Mucosa of rectum (tissue), 2 donors: Measurements from ENCODE around the gene CTNNA1.

ENCODE experiments used
- H3K27ac ChIP-seq, 2 donors: one replicate each; pipeline ENCODE4 v1.7.0; 2013; ENCODE audit warnings: inconsistent platforms in 2 of 2, low read depth in 2 of 2, low read length in 2 of 2
- H3K27me3 ChIP-seq, 2 donors: one replicate each; pipeline ENCODE4 v1.7.0; 2013; ENCODE audit warnings: low read length in 2 of 2; ENCODE audit not compliant: control insufficient read depth in 2 of 2, insufficient read depth in 2 of 2
- H3K36me3 ChIP-seq, 2 donors: one replicate each; pipeline ENCODE4 v1.7.0; 2013; ENCODE audit warnings: low read length in 2 of 2; ENCODE audit not compliant: control insufficient read depth in 2 of 2, insufficient read depth in 2 of 2
- H3K4me1 ChIP-seq, 2 donors: one replicate each; pipeline ENCODE4 v1.7.0; 2013; ENCODE audit warnings: low read length in 2 of 2, mild to moderate bottlenecking in 1 of 2; ENCODE audit not compliant: control insufficient read depth in 2 of 2, insufficient read depth in 2 of 2
- H3K4me3 ChIP-seq, 2 donors: one replicate each; pipeline ENCODE4 v1.7.0; 2013; ENCODE audit warnings: low read length in 2 of 2
- H3K9ac ChIP-seq, 2 donors: one replicate each; pipeline ENCODE4 v1.7.0; 2013; ENCODE audit warnings: low read length in 2 of 2, low read depth in 1 of 2, mild to moderate bottlenecking in 1 of 2
- H3K9me3 ChIP-seq, 2 donors: one replicate each; pipeline ENCODE4 v1.7.0; 2013; ENCODE audit warnings: low read length in 2 of 2; ENCODE audit not compliant: control insufficient read depth in 2 of 2
- donor health status: healthy.
- donor health status: Normal muscosa, but diverticular disease.

Gene CTNNA1

DNA sequence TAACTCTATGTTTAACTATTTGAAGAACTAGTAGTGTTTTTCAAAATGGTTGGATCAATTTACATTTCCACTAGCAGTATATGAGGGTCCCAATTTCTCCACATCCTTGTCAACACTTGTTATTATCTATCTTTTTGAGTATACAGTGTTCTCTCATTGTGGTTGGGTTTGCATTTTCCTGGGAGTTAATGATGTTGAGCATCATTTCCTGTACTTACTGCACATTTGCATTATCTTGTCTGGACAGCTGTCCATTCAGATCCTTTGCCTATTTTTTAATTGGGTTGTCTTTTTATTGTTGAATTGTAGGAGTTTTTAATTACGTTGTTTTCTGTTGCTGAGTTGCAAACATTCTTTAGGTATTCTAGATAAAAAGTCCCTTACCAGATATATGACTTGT lies 225.4 kb downstream of the CTNNA1 start:
- H3K27ac ChIP-seq: no peak overlapping the region
- H3K27me3 ChIP-seq: no peaks in the 10 kb centered on the region
- H3K4me3 ChIP-seq: no peak overlapping the region
- H3K9ac ChIP-seq: no peak overlapping the region
- peaks cover 0 to 1% of the 10 kb centered on the region in 2 donors for H3K36me3 ChIP-seq
- no peaks in the 10 kb centered on the region for H3K4me1 ChIP-seq
- no peaks in the 10 kb centered on the region for H3K9me3 ChIP-seq

DNA sequence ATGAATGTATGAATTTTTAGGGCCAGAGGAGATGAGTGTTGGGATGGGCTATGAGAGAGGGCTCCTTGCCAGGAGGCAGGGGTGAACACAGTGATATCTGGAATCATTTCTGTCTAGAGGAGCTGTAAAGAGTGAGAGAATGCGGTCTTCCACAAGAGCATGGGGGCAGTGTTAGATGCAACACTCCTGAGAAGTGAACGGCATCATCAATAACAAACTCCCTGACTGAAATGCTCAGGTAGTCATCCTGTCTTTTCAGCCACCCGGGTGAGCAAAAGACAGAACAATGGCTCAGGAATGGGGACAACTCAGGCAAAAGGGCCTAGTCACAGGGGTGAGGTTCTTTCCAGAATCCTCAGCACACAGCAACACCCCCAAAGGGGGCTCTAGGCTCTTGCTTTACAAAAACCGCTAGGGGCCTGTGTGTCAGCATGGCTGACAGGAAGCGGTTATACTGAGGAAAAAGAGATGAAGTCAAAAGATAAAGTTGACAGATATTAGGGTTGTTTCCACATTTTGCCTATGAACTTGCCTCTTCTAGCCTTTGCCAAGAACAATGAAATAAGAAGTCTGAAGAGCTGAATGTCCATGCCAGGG lies 226.6 kb downstream of the CTNNA1 start:
- H3K4me1 ChIP-seq: no peaks in the 10 kb centered on the region
- H3K4me3 ChIP-seq: no peak overlapping the region
- no peak overlapping the region for H3K9ac ChIP-seq
- no peaks in the 10 kb centered on the region for H3K9me3 ChIP-seq
- H3K36me3 ChIP-seq: peaks cover 0 to 4% of the 10 kb centered on the region in 2 donors
- H3K27me3 ChIP-seq: no peaks in the 10 kb centered on the region
- H3K27ac ChIP-seq: no peak overlapping the region

DNA sequence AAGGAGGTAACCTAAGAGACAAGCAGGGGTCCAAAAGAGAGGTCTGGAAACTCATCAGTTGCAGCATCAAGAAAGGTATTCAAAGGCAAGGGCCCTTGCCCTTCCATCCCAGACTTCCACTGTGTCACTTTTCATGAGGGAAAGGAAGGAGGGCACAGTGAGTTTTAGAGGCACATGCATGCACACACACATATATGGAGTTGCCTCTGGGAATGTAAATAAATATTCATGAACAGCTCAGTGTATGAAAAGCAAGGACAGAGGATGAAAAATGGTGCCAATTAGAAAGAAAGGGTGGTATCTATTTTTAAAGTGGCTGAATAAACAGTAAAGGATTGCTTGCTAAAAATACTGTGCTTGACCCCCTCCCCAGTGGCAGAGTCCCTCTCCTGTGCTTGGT lies 227.2 kb downstream of the CTNNA1 start:
- H3K36me3 ChIP-seq: peaks cover 0 to 4% of the 10 kb centered on the region in 2 donors
- no peaks in the 10 kb centered on the region for H3K4me1 ChIP-seq
- no peak overlapping the region for H3K4me3 ChIP-seq
- H3K9ac ChIP-seq: no peak overlapping the region
- H3K27me3 ChIP-seq: no peaks in the 10 kb centered on the region
- no peaks in the 10 kb centered on the region for H3K9me3 ChIP-seq
- no peak overlapping the region for H3K27ac ChIP-seq

DNA sequence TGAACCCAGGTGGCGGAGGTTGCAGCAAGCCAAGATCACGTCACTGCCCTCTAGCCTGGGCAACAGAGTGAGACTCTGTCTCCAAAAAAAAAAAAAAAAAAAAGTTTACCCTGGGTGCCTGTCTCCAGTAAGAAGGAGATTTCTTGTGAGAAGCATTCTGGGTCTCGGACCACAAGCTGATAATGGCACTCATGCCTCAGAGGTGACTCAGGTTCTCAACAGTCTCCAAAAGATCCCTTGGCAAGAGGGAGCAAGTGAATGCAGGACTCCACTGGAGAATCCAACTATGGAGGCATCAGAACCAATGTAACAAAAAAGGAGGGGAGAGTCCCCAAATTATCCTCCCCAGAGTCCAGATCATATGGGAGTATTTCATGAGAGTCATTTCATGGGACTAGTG lies 227.9 kb downstream of the CTNNA1 start:
- H3K27ac ChIP-seq: no peak overlapping the region
- no peaks in the 10 kb centered on the region for H3K9me3 ChIP-seq
- H3K36me3 ChIP-seq: peaks cover 0 to 4% of the 10 kb centered on the region in 2 donors
- H3K4me1 ChIP-seq: no peaks in the 10 kb centered on the region
- H3K9ac ChIP-seq: no peak overlapping the region
- no peaks in the 10 kb centered on the region for H3K27me3 ChIP-seq
- H3K4me3 ChIP-seq: no peak overlapping the region

DNA sequence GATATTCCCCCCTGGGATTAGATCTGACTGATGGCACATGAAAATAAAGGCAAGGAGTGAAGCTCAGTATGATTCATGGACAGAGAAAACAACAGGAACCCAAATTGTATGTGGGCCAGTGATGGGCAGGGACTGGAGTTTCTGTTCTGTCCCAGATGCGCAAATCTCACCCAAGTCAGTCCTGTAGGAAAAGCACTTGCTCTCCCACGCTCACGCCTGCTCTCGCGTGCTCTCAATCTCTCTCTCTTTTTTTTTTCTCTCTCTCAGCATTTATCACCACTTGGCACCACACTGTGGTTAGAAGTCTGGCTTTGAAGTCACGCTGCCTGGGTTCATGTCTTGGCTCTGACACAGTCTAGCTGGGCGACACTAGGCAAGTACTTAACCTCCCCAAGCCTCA lies 228.4 kb downstream of the CTNNA1 start:
- no peak overlapping the region for H3K4me3 ChIP-seq
- H3K9ac ChIP-seq: no peak overlapping the region
- H3K27me3 ChIP-seq: no peaks in the 10 kb centered on the region
- peaks cover 0 to 4% of the 10 kb centered on the region in 2 donors for H3K36me3 ChIP-seq
- H3K27ac ChIP-seq: no peak overlapping the region
- H3K4me1 ChIP-seq: no peaks in the 10 kb centered on the region
- H3K9me3 ChIP-seq: no peaks in the 10 kb centered on the region

DNA sequence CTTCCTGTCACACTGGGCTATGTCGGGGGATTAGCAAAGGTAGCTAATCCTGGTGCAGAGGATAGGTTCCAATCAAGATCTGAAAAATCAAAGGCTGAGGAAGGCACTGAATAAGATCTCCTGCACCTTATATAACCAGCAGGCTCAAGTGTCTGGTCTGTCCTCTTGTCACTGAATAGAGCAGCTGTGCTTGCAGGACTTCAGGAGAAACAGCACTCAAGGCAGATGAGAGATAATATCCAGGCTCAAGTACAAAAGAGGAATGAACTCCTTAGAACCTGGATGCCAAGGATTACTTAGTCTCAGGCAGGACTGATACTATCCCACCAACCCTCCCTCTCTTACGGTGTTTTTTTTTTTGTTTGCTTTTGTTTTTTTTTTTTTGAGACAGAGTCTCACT lies 230.8 kb downstream of the CTNNA1 start:
- Histone ChIP-seq H3K9ac (no peak overlapping the region), H3K4me3 (no peak overlapping the region), H3K9me3 (no peaks in the 10 kb centered on the region), H3K36me3 (peaks cover 0 to 5% of the 10 kb centered on the region in 2 donors), H3K27me3 (no peaks in the 10 kb centered on the region), H3K27ac (no peak overlapping the region), H3K4me1 (no peaks in the 10 kb centered on the region)
